HEK293T (cell line): ENCODE data around the gene PERCC1.

Source experiments
- ARNT ChIP-seq: fragments of 450-650 bp; IDR thresholded peaks from 2 replicates; pipeline ENCODE4 v1.6.1; 2017; ENCODE audit warnings: mild to moderate bottlenecking
- BHLHE40 ChIP-seq: fragments of 450-650 bp; IDR thresholded peaks from 2 replicates; pipeline ENCODE4 v1.6.1; 2016; ENCODE audit warnings: mild to moderate bottlenecking, moderate library complexity, borderline replicate concordance
- FOXA1 ChIP-seq: fragments of 450-650 bp; IDR thresholded peaks from 2 replicates; pipeline ENCODE4 v1.6.1; 2016; ENCODE audit warnings: mild to moderate bottlenecking
- LEF1 ChIP-seq: fragments of 450-650 bp; IDR thresholded peaks from 2 replicates; pipeline ENCODE4 v1.6.1; 2017; ENCODE audit warnings: mild to moderate bottlenecking, borderline replicate concordance
- SP1 ChIP-seq: fragments of 450-650 bp; IDR thresholded peaks from 2 replicates; pipeline ENCODE4 v1.6.1; 2017
- SUZ12 ChIP-seq: fragments of 450-650 bp; IDR thresholded peaks from 2 replicates; pipeline ENCODE4 v1.6.1; 2016; ENCODE audit warnings: mild to moderate bottlenecking
- ZNF384 ChIP-seq: fragments of 450-650 bp; IDR thresholded peaks from 2 replicates; pipeline ENCODE4 v1.6.1; 2016

DNA sequence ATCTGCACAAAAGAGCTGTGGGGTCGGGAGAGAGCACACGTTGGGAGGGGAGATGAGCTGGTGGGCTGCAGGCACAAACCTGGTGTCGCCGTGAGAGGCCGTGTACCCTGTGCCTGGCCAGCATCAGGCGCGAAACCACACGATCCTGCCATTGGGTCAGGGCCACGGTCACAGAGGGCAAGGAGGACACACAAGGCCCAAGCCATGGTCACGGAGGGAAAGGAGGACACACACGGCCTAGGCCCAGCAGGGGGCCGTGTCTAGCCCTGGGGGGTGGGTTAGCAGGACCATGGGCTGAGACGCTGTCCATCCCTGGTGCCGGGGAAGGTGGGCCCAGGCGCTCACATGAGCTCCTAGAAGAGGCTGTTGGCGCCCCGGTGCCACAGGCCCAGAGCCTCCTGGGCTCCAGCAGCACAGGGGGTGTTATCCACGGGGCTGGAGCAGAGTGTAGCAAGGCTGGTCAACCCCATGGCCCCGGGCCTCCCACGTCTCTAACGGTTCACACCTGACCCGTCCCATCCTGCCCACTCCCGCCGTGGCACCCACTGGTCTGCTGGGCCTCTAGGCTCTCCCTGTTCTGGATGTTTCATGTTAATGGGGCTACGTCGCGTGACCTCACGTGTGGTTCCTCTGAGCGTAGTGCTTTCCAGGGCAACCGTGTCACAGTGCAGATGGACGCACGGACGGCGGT, 21.0 kb downstream of the PERCC1 start:
- no peak for TF ChIP-seq SUZ12
- no peak for TF ChIP-seq FOXA1
- no peak for TF ChIP-seq LEF1
- TF ChIP-seq ZNF384: no peak
- TF ChIP-seq BHLHE40: no peak
- no peak for TF ChIP-seq SP1
- TF ChIP-seq ARNT: no peak
